DOHH2 (cell line): ENCODE data around the gene VPS54.

Experiments used
- H3F3A ChIP-seq: fragments of 200-600 bp; sonication (generic), shearing (Covaris generic); 2 replicates; pipeline ENCODE4 v1.6.0; 2016; ENCODE audit warnings: antibody characterized with exemption, mild to moderate bottlenecking; ENCODE audit not compliant: control insufficient read depth, insufficient read depth
- H3K27ac ChIP-seq: fragments of 200-600 bp; sonication (generic); 2 replicates; pipeline ENCODE4 v1.5.1; 2014; ENCODE audit warnings: low read depth, mild to moderate bottlenecking, low read length, moderate library complexity
- H3K27me3 ChIP-seq: fragments of 200-600 bp; sonication (generic); 2 replicates; pipeline ENCODE4 v1.6.1; 2014; ENCODE audit warnings: mild to moderate bottlenecking, low read length, mixed read lengths; ENCODE audit not compliant: control insufficient read depth
- H3K36me3 ChIP-seq: fragments of 200-600 bp; sonication (generic); 2 replicates; pipeline ENCODE4 v1.6.1; 2014; ENCODE audit warnings: mild to moderate bottlenecking, low read length, moderate library complexity, mixed read lengths; ENCODE audit not compliant: control insufficient read depth
- H3K4me1 ChIP-seq: fragments of 200-600 bp; sonication (generic); 2 replicates; pipeline ENCODE4 v1.6.1; 2014; ENCODE audit warnings: mild to moderate bottlenecking, low read length, mixed read lengths; ENCODE audit not compliant: control insufficient read depth
- H3K4me2 ChIP-seq: fragments of 200-600 bp; sonication (generic); 2 replicates; pipeline ENCODE4 v1.6.0; 2014; ENCODE audit warnings: mild to moderate bottlenecking, low read length, moderate library complexity
- H3K4me3 ChIP-seq: fragments of 200-600 bp; sonication (generic); 2 replicates; pipeline ENCODE4 v1.5.1; 2014; ENCODE audit warnings: mild to moderate bottlenecking, low read length, mixed read lengths
- H3K79me2 ChIP-seq: fragments of 200-600 bp; sonication (generic); 2 replicates; pipeline ENCODE4 v1.6.1; 2014; ENCODE audit warnings: mild to moderate bottlenecking, low read length, mixed read lengths; ENCODE audit not compliant: control insufficient read depth
- H3K9me2 ChIP-seq: fragments of 200-600 bp; sonication (generic); replicated peaks from 2 replicates; pipeline ENCODE4 v1.6.1; 2014; ENCODE audit warnings: mild to moderate bottlenecking, low read length, mixed read lengths; ENCODE audit not compliant: control insufficient read depth
- H3K9me3 ChIP-seq: fragments of 200-600 bp; sonication (generic); 2 replicates; pipeline ENCODE4 v1.6.1; 2014; ENCODE audit warnings: antibody characterized with exemption, low read length, mixed read lengths; ENCODE audit not compliant: control insufficient read depth, insufficient read depth
- H4K20me1 ChIP-seq: fragments of 200-600 bp; sonication (generic); 2 replicates; pipeline ENCODE4 v1.6.0; 2014; ENCODE audit warnings: low read depth, mild to moderate bottlenecking, antibody characterized with exemption, low read length, moderate library complexity; ENCODE audit not compliant: control insufficient read depth, insufficient read depth
- EZH2phosphoT487 ChIP-seq: fragments of 200-600 bp; sonication (generic); IDR thresholded peaks from 2 replicates; pipeline ENCODE4 v1.6.1; 2017; ENCODE audit warnings: borderline replicate concordance, mild to moderate bottlenecking, antibody characterized with exemption, low read length, moderate library complexity, mixed read lengths
- TF ChIP-seq, protein P1 (sequence below): fragments of 200-600 bp; sonication (generic); IDR thresholded peaks from one replicate; pipeline ENCODE4 v1.5.1; 2014; ENCODE audit warnings: antibody characterized with exemption, mild to moderate bottlenecking, low read depth, low read length; ENCODE audit not compliant: poor library complexity, severe bottlenecking

The VPS54 gene, protein sequence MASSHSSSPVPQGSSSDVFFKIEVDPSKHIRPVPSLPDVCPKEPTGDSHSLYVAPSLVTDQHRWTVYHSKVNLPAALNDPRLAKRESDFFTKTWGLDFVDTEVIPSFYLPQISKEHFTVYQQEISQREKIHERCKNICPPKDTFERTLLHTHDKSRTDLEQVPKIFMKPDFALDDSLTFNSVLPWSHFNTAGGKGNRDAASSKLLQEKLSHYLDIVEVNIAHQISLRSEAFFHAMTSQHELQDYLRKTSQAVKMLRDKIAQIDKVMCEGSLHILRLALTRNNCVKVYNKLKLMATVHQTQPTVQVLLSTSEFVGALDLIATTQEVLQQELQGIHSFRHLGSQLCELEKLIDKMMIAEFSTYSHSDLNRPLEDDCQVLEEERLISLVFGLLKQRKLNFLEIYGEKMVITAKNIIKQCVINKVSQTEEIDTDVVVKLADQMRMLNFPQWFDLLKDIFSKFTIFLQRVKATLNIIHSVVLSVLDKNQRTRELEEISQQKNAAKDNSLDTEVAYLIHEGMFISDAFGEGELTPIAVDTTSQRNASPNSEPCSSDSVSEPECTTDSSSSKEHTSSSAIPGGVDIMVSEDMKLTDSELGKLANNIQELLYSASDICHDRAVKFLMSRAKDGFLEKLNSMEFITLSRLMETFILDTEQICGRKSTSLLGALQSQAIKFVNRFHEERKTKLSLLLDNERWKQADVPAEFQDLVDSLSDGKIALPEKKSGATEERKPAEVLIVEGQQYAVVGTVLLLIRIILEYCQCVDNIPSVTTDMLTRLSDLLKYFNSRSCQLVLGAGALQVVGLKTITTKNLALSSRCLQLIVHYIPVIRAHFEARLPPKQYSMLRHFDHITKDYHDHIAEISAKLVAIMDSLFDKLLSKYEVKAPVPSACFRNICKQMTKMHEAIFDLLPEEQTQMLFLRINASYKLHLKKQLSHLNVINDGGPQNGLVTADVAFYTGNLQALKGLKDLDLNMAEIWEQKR

DNA sequence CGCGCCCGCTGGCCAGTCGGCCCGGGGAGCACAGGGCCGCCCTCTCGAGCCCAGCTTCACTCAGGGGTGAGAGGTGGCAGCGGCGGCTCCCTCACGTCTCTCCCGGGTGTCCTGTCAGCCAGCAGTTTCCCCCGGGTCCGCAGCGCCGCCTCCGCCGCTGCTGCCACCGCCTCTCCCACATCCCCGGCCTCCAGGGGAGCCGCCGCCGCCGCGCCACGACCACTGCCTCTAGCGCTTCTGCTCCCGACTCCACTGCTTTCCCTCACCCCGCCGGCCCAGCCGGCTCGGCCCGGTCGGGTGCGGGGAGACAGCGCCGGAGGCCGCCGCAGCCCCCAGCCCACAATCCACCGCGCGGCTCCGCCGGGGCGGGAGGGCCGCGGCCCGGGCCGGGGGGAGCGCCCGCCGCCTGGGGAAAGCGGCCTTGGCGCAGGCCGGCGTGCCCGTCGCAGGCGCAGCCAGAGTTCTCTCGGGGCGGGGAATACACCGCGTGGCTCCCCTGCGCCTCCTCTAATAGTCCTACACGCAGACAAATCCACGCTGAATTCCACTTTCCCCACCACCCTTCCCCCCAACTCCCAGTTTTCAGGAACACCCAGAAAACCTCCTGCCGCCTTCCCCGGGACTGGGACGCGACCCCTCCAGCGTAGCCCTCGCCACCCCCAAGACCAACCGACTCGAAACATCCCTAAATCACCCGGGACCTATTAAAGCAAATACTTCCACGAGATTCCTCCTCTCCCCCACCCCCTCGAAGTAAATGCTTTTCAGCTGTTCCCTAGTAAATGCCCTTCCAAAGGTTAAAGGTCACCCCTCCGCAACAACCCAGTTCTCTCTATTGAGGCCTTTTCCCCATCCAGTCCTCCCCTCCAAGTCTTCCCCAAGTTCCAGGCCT, at the start of gene VPS54:
TSS of gene VPS54 (minus strand) at position 346 of the 892 bp plus-strand sequence. CDS start 35,429 bp downstream, outside the sequence.
- Histone ChIP-seq H3F3A (peaks cover 17% of the 10 kb centered on the region), H3K4me3 (peak within 1 kb of the TSS; percentile 75), H3K9me3 (no peaks in the 10 kb centered on the region), H3K36me3 (no peaks in the 10 kb centered on the region), H3K79me2 (peaks cover 44% of the 10 kb centered on the region), H3K9me2 (no peaks in the 10 kb centered on the region), H4K20me1 (no peaks in the 10 kb centered on the region; the same call in 1 of the 2 replicates), H3K27ac (peak within 1 kb of the TSS; percentile 45), H3K4me1 (peaks cover 31% of the 10 kb centered on the region), H3K4me2 (peak within 1 kb of the TSS; percentile 95), H3K27me3 (no peaks in the 10 kb centered on the region)
- no peak for TF ChIP-seq EZH2phosphoT487
- TF ChIP-seq, protein P1, sequence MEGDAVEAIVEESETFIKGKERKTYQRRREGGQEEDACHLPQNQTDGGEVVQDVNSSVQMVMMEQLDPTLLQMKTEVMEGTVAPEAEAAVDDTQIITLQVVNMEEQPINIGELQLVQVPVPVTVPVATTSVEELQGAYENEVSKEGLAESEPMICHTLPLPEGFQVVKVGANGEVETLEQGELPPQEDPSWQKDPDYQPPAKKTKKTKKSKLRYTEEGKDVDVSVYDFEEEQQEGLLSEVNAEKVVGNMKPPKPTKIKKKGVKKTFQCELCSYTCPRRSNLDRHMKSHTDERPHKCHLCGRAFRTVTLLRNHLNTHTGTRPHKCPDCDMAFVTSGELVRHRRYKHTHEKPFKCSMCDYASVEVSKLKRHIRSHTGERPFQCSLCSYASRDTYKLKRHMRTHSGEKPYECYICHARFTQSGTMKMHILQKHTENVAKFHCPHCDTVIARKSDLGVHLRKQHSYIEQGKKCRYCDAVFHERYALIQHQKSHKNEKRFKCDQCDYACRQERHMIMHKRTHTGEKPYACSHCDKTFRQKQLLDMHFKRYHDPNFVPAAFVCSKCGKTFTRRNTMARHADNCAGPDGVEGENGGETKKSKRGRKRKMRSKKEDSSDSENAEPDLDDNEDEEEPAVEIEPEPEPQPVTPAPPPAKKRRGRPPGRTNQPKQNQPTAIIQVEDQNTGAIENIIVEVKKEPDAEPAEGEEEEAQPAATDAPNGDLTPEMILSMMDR, result no peak

DNA sequence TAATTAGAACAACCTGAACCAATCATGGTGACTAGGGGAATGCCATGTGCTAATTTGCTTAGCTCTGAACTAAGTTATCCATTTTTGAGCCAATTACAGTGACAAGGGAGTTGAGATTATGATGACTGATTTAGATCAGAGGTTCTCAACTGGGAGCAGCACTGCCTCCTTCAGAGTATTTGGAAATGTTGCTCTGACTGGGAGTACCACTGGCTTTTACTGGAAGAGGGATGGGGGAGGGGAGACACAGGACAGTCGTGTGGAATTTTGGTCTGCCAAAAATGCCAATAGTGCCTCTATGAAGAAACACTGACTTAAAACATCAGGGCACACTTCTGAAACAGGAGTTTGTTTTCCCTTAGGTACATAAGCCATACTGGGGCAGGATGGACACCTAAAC, 48.1 kb upstream of the VPS54 start:
- H3K9me3 ChIP-seq, result no peaks in the 10 kb centered on the region
- H3K36me3 ChIP-seq, result peaks cover 54% of the 10 kb centered on the region
- TF ChIP-seq EZH2phosphoT487, result no peak
- TF ChIP-seq, protein P1, result no peak
- H3K27ac ChIP-seq, result no peak overlapping the region
- H3K79me2 ChIP-seq, result peaks cover 18% of the 10 kb centered on the region
- H4K20me1 ChIP-seq, result no peaks in the 10 kb centered on the region
- no peaks in the 10 kb centered on the region for H3K27me3 ChIP-seq
- H3K4me2 ChIP-seq, result no peak overlapping the region
- H3K4me3 ChIP-seq, result no peak overlapping the region
- H3F3A ChIP-seq, result peaks cover 27% of the 10 kb centered on the region
- H3K4me1 ChIP-seq, result peaks cover 64% of the 10 kb centered on the region
- H3K9me2 ChIP-seq, result no peaks in the 10 kb centered on the region

DNA sequence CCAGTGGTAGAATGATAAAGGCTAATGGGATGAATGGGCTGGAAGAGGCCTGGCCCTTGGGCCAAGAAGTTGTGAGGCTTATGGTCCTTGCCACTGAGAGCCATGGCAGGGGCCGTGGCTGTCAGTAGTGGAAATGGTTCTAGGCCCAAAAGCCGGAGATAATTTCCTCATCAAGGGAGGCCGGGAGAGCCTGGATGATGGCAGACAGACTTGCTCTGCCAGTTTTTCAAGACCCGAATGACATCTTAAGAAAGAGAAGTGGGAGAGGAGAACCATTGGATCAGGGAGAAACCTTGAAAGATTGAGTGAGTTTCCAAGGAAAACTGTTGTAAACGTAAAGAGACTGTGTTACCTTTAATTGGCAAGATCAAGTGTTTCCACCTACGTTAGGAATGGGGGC, 46.3 kb upstream of the VPS54 start:
- H3K79me2 ChIP-seq, result peaks cover 28% of the 10 kb centered on the region
- H3K4me1 ChIP-seq, result peaks cover 70% of the 10 kb centered on the region
- H3K9me3 ChIP-seq, result no peaks in the 10 kb centered on the region
- H3F3A ChIP-seq, result peaks cover 26% of the 10 kb centered on the region
- H3K27ac ChIP-seq, result peak overlapping the region; percentile 96
- H3K4me3 ChIP-seq, result peak overlapping the region; percentile 65
- H3K9me2 ChIP-seq, result no peaks in the 10 kb centered on the region
- H4K20me1 ChIP-seq, result no peaks in the 10 kb centered on the region
- TF ChIP-seq, protein P1, result no peak
- no peak for TF ChIP-seq EZH2phosphoT487
- no peaks in the 10 kb centered on the region for H3K27me3 ChIP-seq
- peaks cover 47% of the 10 kb centered on the region for H3K36me3 ChIP-seq
- peak overlapping the region; percentile 62 for H3K4me2 ChIP-seq
